ENCODE data around the gene CPB1.

CPB1 gene

DNA sequence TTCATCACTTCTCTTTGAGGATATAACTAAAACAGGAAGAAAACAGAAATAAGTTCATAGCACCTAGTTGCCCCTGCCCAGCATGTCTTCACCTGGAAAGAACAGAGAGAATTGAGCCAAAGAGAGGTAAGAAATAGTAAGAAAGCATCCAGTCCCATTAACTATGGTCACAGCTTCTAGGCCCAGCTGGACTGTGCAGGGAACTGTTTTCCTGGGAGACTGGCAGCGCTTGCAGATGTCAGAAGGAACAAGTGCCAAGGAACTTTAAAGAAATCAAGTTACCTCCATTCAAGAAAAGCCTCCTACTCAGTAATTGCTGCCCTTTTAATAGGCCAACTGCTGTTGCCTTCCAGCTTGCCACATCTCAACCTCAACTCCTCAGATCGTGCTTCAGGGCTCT is 17.8 kb upstream of the CPB1 start:
- H3K4me3 ChIP-seq (ENCODE audit: low read depth, low read length) = no peak overlapping the region
- DNase-seq (ENCODE audit: low read depth) = no peak
- no peak for TF ChIP-seq POLR2A (IDR thresholded peaks at IDR 0.05; ENCODE audit: extremely low read depth, insufficient read length)
- no peak for TF ChIP-seq MAX (IDR thresholded peaks at IDR 0.05; ENCODE audit: low read depth, low read length)
- TF ChIP-seq CTCF (IDR thresholded peaks at IDR 0.05; ENCODE audit: low read depth, low read length) = no peak
- TF ChIP-seq MYC (IDR thresholded peaks at IDR 0.05; ENCODE audit: low read depth, low read length) = no peak

DNA sequence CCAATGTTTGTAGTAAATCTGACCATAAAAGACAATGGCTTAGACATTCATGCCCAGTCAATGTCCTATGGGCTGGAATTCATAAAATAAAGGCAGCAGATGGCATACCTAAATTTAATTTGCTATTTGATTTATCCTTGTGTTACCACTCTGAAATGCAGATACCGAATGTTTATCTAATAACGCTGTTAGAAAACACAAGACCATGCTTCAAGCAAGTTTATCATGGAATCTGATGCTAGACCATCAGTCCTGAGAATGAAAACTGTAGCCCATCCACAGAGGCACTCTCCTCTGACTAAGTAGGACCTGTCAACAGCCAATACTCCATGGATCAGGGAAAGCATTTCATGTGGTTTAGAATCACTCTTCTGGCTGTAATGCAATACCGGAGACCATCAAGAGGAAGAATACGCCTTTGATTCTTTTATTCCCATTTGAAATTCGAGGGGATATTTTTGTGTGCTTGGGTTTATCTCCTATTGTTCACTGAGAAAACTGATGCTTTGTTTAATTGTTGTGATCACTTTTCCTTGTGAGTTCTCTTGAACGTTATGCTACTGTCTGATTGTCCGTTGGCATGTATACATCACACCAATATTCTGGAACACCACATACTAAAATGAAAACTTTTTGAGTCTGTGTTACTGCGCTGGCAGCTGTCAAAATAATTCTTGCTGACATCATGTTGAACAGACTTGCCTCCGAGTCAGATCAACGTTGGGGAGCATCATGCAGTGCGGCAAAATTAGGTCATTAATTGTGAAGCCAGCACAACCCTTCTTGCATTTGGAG is 12.1 kb upstream of the CPB1 start:
- H3K4me3 ChIP-seq (ENCODE audit: low read depth, low read length) = no peak overlapping the region
- DNase-seq (ENCODE audit: low read depth) = no peak
- TF ChIP-seq MYC (IDR thresholded peaks at IDR 0.05; ENCODE audit: low read depth, low read length) (no peak), POLR2A (IDR thresholded peaks at IDR 0.05; ENCODE audit: extremely low read depth, insufficient read length) (no peak), CTCF (IDR thresholded peaks at IDR 0.05; ENCODE audit: low read depth, low read length) (no peak), MAX (IDR thresholded peaks at IDR 0.05; ENCODE audit: low read depth, low read length) (no peak)

DNA sequence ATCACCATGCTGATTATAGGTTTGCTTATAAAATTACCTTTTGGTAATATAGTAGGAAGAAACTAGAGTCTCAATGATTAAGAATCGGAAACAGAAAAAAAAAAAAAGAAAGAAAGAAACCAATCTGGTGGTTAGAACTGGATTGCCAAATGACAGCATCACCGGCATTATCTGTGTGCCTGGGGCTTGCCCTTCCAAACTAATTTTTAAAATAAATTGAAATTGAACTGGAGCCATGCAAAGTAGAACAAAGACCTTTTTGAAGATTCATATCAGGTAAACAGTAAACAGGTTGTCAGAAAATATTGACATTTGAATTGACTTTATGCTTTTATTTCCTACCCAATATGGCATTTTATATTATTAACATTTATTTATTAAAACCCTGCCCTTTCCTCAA is 11.2 kb upstream of the CPB1 start:
- DNase-seq (ENCODE audit: low read depth) = no peak
- TF ChIP-seq MAX (IDR thresholded peaks at IDR 0.05; ENCODE audit: low read depth, low read length) (no peak), MYC (IDR thresholded peaks at IDR 0.05; ENCODE audit: low read depth, low read length) (no peak), CTCF (IDR thresholded peaks at IDR 0.05; ENCODE audit: low read depth, low read length) (no peak), POLR2A (IDR thresholded peaks at IDR 0.05; ENCODE audit: extremely low read depth, insufficient read length) (no peak)
- H3K4me3 ChIP-seq (ENCODE audit: low read depth, low read length) = no peak overlapping the region

- no peak for DNase-seq (ENCODE audit: low read depth)
- H3K4me3 ChIP-seq (ENCODE audit: low read depth, low read length) = no peak overlapping the region
- TF ChIP-seq CTCF (IDR thresholded peaks at IDR 0.05; ENCODE audit: low read depth, low read length) (no peak), POLR2A (IDR thresholded peaks at IDR 0.05; ENCODE audit: extremely low read depth, insufficient read length) (no peak), MAX (IDR thresholded peaks at IDR 0.05; ENCODE audit: low read depth, low read length) (no peak), MYC (IDR thresholded peaks at IDR 0.05; ENCODE audit: low read depth, low read length) (no peak)
These were observed 10.6 kb upstream of the CPB1 start for GRCh38 chr3:148816981-148817525.

DNA sequence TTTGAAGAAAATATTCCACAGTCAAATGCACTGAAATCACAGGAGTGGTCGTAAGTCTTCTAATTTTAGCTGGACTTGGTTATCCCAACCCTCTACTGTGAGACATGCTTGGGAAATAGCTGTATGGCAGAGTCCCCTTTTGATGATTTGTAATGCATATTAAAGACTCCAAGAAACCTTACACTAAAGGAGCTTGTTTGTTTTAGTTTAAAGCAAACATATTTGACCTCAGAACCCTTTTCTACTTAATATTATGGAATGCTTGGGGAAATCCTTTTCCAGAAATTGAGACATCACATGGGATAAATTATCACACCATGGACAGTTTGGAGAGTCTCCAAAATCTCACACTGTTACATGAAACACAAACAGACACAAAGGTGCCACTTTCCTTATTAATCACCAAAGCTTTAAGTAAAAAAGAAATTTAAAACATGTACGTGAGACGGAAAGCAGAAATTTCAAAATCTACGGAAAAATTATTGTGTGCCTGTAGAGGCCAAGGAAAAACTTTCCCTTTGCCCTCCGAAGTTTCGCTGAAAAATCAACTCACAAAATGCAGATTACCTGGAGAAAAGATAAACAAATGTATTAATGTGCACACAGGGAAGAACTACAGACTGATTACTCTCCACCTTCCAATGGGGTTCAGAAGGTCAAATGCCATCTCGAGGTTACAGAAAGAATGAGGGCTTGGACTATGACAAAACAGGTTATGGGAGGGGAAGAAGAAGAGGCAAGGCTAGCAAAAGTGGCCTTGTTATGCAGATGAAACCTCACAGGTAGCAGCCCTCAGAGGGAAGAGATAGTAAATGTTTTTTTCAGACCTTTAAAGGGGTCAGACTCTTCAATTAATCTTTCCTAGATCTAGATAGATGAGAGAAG is 7.0 kb upstream of the CPB1 start:
- no peak overlapping the region for H3K4me3 ChIP-seq (ENCODE audit: low read depth, low read length)
- DNase-seq (ENCODE audit: low read depth) = no peak
- TF ChIP-seq POLR2A (IDR thresholded peaks at IDR 0.05; ENCODE audit: extremely low read depth, insufficient read length) (no peak), CTCF (IDR thresholded peaks at IDR 0.05; ENCODE audit: low read depth, low read length) (no peak), MAX (IDR thresholded peaks at IDR 0.05; ENCODE audit: low read depth, low read length) (no peak), MYC (IDR thresholded peaks at IDR 0.05; ENCODE audit: low read depth, low read length) (no peak)
